ENCODE data around the gene CHRNA3. TPM values are rescaled to one million over a fixed set of nuclear protein-coding genes. Genes with fewer than 3 reads are reported as not detected.
A peak's percentile ranks its signal among the peaks of the same experiment; 100 is the strongest.

The CHRNA3 gene
- total and polyA plus RNA-seq, 2 experiments from 2014 or later, result 1.7 to 2.3 TPM

DNA sequence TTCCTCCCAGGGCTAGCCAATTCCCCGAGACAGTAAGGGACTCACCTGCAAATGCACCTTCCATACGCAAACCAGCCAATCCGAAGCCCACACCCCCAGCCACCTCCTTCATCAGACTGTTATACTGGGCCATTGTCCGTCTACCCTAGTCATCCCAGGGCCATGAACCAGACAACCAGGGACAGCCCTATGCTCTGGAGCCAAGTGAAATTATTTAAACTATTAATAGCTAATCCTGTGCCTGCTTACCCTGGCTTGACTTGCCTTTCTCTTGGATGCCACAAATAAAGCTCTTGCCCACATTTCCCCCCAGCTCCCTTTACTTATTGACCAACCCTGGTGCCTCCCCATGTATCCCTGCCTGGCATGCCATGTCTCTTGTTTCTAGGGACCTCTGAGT, 24.2 kb upstream of the CHRNA3 start:
- no peak for DNase-seq (ENCODE audit: low spot score)
- whole genome bisulfite sequencing (ENCODE audit: low lambda C conversion rate, missing lambda C conversion rate), result 83% methylated on average over 4 of the region's 4 CpGs
- Histone ChIP-seq H2AFZ (no peak overlapping the region), H3K9me2 (replicated peaks; ENCODE audit: insufficient read depth) (no peaks in the 10 kb centered on the region), H3K27ac (no peak overlapping the region), H3K79me2 (no peaks in the 10 kb centered on the region), H3K4me3 (no peak overlapping the region), H4K20me1 (ENCODE audit: insufficient read depth, poor library complexity, severe bottlenecking) (no peaks in the 10 kb centered on the region), H3K36me3 (replicated peaks; ENCODE audit: insufficient read depth, low read depth) (no peaks in the 10 kb centered on the region), H3K27me3 (peaks cover 5% of the 10 kb centered on the region), H3K4me2 (no peak overlapping the region), H3K4me1 (ENCODE audit: insufficient read depth) (peaks cover 13% of the 10 kb centered on the region), H3K9me3 (ENCODE audit: low read depth) (no peaks in the 10 kb centered on the region)
- TF ChIP-seq, protein P1, sequence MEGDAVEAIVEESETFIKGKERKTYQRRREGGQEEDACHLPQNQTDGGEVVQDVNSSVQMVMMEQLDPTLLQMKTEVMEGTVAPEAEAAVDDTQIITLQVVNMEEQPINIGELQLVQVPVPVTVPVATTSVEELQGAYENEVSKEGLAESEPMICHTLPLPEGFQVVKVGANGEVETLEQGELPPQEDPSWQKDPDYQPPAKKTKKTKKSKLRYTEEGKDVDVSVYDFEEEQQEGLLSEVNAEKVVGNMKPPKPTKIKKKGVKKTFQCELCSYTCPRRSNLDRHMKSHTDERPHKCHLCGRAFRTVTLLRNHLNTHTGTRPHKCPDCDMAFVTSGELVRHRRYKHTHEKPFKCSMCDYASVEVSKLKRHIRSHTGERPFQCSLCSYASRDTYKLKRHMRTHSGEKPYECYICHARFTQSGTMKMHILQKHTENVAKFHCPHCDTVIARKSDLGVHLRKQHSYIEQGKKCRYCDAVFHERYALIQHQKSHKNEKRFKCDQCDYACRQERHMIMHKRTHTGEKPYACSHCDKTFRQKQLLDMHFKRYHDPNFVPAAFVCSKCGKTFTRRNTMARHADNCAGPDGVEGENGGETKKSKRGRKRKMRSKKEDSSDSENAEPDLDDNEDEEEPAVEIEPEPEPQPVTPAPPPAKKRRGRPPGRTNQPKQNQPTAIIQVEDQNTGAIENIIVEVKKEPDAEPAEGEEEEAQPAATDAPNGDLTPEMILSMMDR (IDR thresholded peaks at IDR 0.05; ENCODE audit: poor library complexity), result no peak
- TF ChIP-seq EZH2phosphoT487 (IDR thresholded peaks at IDR 0.05; ENCODE audit: low read depth, severe bottlenecking, unreplicated experiment), result no peak

DNA sequence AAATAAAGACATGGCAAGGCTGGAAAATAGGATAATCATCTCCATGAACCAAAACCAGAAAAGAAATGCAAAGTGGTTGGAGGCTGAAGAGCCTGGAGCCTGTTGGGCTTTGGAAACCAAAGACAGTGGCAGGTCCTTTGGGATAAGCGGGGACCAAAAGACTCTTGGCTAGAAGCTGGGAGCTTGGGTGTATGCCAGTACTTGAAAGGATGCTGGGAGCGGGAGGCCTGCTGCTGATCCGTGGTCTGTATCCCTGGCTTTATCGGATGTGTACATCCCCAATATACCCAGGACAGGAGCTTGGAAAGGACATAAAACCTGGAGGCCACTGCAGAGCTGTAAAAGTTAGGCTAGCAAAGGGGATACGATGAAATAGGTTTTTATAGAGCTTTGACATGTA, 21.5 kb upstream of the CHRNA3 start:
- DNase-seq (ENCODE audit: low spot score), result no peak
- Histone ChIP-seq H3K4me3 (no peak overlapping the region), H3K27me3 (peaks cover 5% of the 10 kb centered on the region), H3K36me3 (replicated peaks; ENCODE audit: insufficient read depth, low read depth) (no peaks in the 10 kb centered on the region), H2AFZ (no peak overlapping the region), H3K27ac (no peak overlapping the region), H3K9me3 (ENCODE audit: low read depth) (no peaks in the 10 kb centered on the region), H3K9me2 (replicated peaks; ENCODE audit: insufficient read depth) (no peaks in the 10 kb centered on the region), H3K79me2 (no peaks in the 10 kb centered on the region), H3K4me2 (no peak overlapping the region), H3K4me1 (ENCODE audit: insufficient read depth) (peaks cover 13% of the 10 kb centered on the region), H4K20me1 (ENCODE audit: insufficient read depth, poor library complexity, severe bottlenecking) (no peaks in the 10 kb centered on the region)
- 84% methylated on average over 5 of the region's 5 CpGs for WGBS (ENCODE audit: low lambda C conversion rate, missing lambda C conversion rate)
- TF ChIP-seq, protein P1 (IDR thresholded peaks at IDR 0.05; ENCODE audit: poor library complexity), result no peak
- TF ChIP-seq EZH2 (IDR thresholded peaks at IDR 0.05; ENCODE audit: borderline replicate concordance) (no peak), EZH2phosphoT487 (IDR thresholded peaks at IDR 0.05; ENCODE audit: low read depth, severe bottlenecking, unreplicated experiment) (no peak)

DNA sequence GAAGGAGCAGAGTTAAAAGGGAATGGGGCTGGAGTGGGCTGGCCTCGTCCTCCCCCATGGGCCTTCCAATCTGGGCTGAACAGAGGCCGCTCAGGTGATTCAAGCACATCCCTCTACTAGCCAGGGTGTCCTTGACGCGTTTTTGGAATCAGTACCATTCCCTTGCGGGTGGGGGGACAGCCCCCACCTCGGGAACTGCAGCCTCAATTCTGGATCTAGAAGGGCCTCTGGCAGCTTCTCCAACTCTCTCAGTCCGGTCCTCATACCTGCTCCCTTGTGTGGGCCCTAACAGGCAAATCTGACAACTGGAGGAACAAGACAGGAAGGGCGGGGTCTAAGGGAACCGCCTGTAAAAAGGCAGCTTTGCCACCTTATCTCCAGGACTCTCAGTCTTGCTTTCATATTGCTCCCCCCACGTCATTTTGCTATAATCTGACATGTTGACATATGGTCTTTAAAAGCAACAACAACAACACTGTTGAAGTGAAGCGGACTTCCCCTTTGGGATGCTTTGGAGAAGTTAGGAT, 21.0 kb upstream of the CHRNA3 start:
- Histone ChIP-seq H3K4me3 (no peak overlapping the region), H3K4me1 (ENCODE audit: insufficient read depth) (peaks cover 13% of the 10 kb centered on the region), H3K27ac (no peak overlapping the region), H3K36me3 (replicated peaks; ENCODE audit: insufficient read depth, low read depth) (no peaks in the 10 kb centered on the region), H3K27me3 (peaks cover 8% of the 10 kb centered on the region), H3K9me2 (replicated peaks; ENCODE audit: insufficient read depth) (no peaks in the 10 kb centered on the region), H3K79me2 (no peaks in the 10 kb centered on the region), H3K4me2 (peak overlapping the region; percentile 99), H2AFZ (peak overlapping the region; percentile 96), H4K20me1 (ENCODE audit: insufficient read depth, poor library complexity, severe bottlenecking) (no peaks in the 10 kb centered on the region), H3K9me3 (ENCODE audit: low read depth) (no peaks in the 10 kb centered on the region)
- WGBS (ENCODE audit: low lambda C conversion rate, missing lambda C conversion rate), result 57% methylated on average over 11 of the region's 11 CpGs
- no peak for DNase-seq (ENCODE audit: low spot score)
- TF ChIP-seq EZH2 (IDR thresholded peaks at IDR 0.05; ENCODE audit: borderline replicate concordance) (no peak), EZH2phosphoT487 (IDR thresholded peaks at IDR 0.05; ENCODE audit: low read depth, severe bottlenecking, unreplicated experiment) (no peak)
- TF ChIP-seq, protein P1 (IDR thresholded peaks at IDR 0.05; ENCODE audit: poor library complexity), result no peak
